Measurements from ENCODE around the gene LRRC8C.
A peak's percentile ranks its signal among the peaks of the same experiment; 100 is the strongest.

LRRC8C gene

GRCh38 chr1:89608984-89609725 is 23.8 kb upstream of the LRRC8C start:
- DNase-seq = no peak
- Histone ChIP-seq H3K4ac (ENCODE audit: low read depth, low read length) (no peak overlapping the region), H3K56ac (ENCODE audit: low read length) (no peak overlapping the region), H3K36me3 (ENCODE audit: control insufficient read depth, insufficient read depth, low read length) (no peaks in the 10 kb centered on the region), H2BK120ac (ENCODE audit: low read depth, low read length) (no peak overlapping the region), H3K27ac (ENCODE audit: low read depth, low read length) (no peak overlapping the region), H4K8ac (ENCODE audit: low read depth, low read length) (no peak overlapping the region), H3K4me2 (ENCODE audit: low read length) (no peak overlapping the region), H3K4me3 (ENCODE audit: low read length) (no peak overlapping the region), H2AK5ac (ENCODE audit: low read length) (no peak overlapping the region), H3K23ac (ENCODE audit: low read length) (no peak overlapping the region), H3K79me1 (ENCODE audit: low read length) (no peaks in the 10 kb centered on the region), H2BK15ac (replicated peaks; ENCODE audit: low read depth) (no peak overlapping the region), H4K5ac (ENCODE audit: low read length) (no peak overlapping the region), H3K18ac (ENCODE audit: low read length) (no peak overlapping the region), H3K4me1 (ENCODE audit: control insufficient read depth, low read depth, low read length) (peaks cover 2% of the 10 kb centered on the region), H2BK5ac (ENCODE audit: low read length) (no peak overlapping the region), H3K79me2 (ENCODE audit: control insufficient read depth, insufficient read depth, low read length) (no peaks in the 10 kb centered on the region), H3K9ac (ENCODE audit: low read length) (no peak overlapping the region), H3K27me3 (ENCODE audit: insufficient read depth, low read length, poor library complexity) (no peaks in the 10 kb centered on the region)
- WGBS (ENCODE audit: extremely low coverage, insufficient coverage, low lambda C conversion rate) = no CpG with 5 or more reads among the region's 20 CpGs

- no peaks in the 10 kb centered on the region for H3K27me3 ChIP-seq (ENCODE audit: insufficient read depth, low read length, poor library complexity)
- no peak overlapping the region for H3K4me3 ChIP-seq (ENCODE audit: low read length)
- H3K27ac ChIP-seq (ENCODE audit: low read depth, low read length) = no peak overlapping the region
- H3K18ac ChIP-seq (ENCODE audit: low read length) = no peak overlapping the region
- no peak overlapping the region for H3K9ac ChIP-seq (ENCODE audit: low read length)
- H4K8ac ChIP-seq (ENCODE audit: low read depth, low read length) = no peak overlapping the region
- no peaks in the 10 kb centered on the region for H3K79me1 ChIP-seq (ENCODE audit: low read length)
- H2AK5ac ChIP-seq (ENCODE audit: low read length) = no peak overlapping the region
- no peak overlapping the region for H4K5ac ChIP-seq (ENCODE audit: low read length)
- WGBS (ENCODE audit: extremely low coverage, insufficient coverage, low lambda C conversion rate) = no CpG with 5 or more reads among the region's 14 CpGs
- no peak overlapping the region for H3K56ac ChIP-seq (ENCODE audit: low read length)
- H3K4me2 ChIP-seq (ENCODE audit: low read length) = no peak overlapping the region
- no peaks in the 10 kb centered on the region for H3K79me2 ChIP-seq (ENCODE audit: control insufficient read depth, insufficient read depth, low read length)
- H3K4me1 ChIP-seq (ENCODE audit: control insufficient read depth, low read depth, low read length) = peaks cover 2% of the 10 kb centered on the region
- no peak overlapping the region for H2BK15ac ChIP-seq (replicated peaks; ENCODE audit: low read depth)
- H3K36me3 ChIP-seq (ENCODE audit: control insufficient read depth, insufficient read depth, low read length) = no peaks in the 10 kb centered on the region
- no peak overlapping the region for H3K23ac ChIP-seq (ENCODE audit: low read length)
- DNase-seq = no peak
- no peak overlapping the region for H3K4ac ChIP-seq (ENCODE audit: low read depth, low read length)
- no peak overlapping the region for H2BK120ac ChIP-seq (ENCODE audit: low read depth, low read length)
- no peak overlapping the region for H2BK5ac ChIP-seq (ENCODE audit: low read length)
These were observed 23.0 kb upstream of the LRRC8C start for GRCh38 chr1:89609781-89610456.

GRCh38 chr1:89610457-89611011 is 22.4 kb upstream of the LRRC8C start:
- no peaks in the 10 kb centered on the region for H3K79me1 ChIP-seq (ENCODE audit: low read length)
- H3K23ac ChIP-seq (ENCODE audit: low read length) = no peak overlapping the region
- H2AK5ac ChIP-seq (ENCODE audit: low read length) = no peak overlapping the region
- H3K4me3 ChIP-seq (ENCODE audit: low read length) = no peak overlapping the region
- H3K56ac ChIP-seq (ENCODE audit: low read length) = no peak overlapping the region
- no peak overlapping the region for H3K9ac ChIP-seq (ENCODE audit: low read length)
- H3K4me1 ChIP-seq (ENCODE audit: control insufficient read depth, low read depth, low read length) = peaks cover 2% of the 10 kb centered on the region
- H4K8ac ChIP-seq (ENCODE audit: low read depth, low read length) = no peak overlapping the region
- WGBS (ENCODE audit: extremely low coverage, insufficient coverage, low lambda C conversion rate) = no CpG with 5 or more reads among the region's 15 CpGs
- H4K5ac ChIP-seq (ENCODE audit: low read length) = no peak overlapping the region
- H3K27ac ChIP-seq (ENCODE audit: low read depth, low read length) = no peak overlapping the region
- H3K18ac ChIP-seq (ENCODE audit: low read length) = no peak overlapping the region
- H2BK120ac ChIP-seq (ENCODE audit: low read depth, low read length) = no peak overlapping the region
- no peak overlapping the region for H2BK15ac ChIP-seq (replicated peaks; ENCODE audit: low read depth)
- no peaks in the 10 kb centered on the region for H3K27me3 ChIP-seq (ENCODE audit: insufficient read depth, low read length, poor library complexity)
- no peak overlapping the region for H3K4me2 ChIP-seq (ENCODE audit: low read length)
- H3K4ac ChIP-seq (ENCODE audit: low read depth, low read length) = no peak overlapping the region
- no peaks in the 10 kb centered on the region for H3K79me2 ChIP-seq (ENCODE audit: control insufficient read depth, insufficient read depth, low read length)
- DNase-seq = peak; percentile 23
- no peak overlapping the region for H2BK5ac ChIP-seq (ENCODE audit: low read length)
- no peaks in the 10 kb centered on the region for H3K36me3 ChIP-seq (ENCODE audit: control insufficient read depth, insufficient read depth, low read length)

- Histone ChIP-seq H3K36me3 (ENCODE audit: control insufficient read depth, insufficient read depth, low read length) (no peaks in the 10 kb centered on the region), H3K4ac (ENCODE audit: low read depth, low read length) (no peak overlapping the region), H3K18ac (ENCODE audit: low read length) (no peak overlapping the region), H3K4me1 (ENCODE audit: control insufficient read depth, low read depth, low read length) (peaks cover 2% of the 10 kb centered on the region), H3K79me1 (ENCODE audit: low read length) (no peaks in the 10 kb centered on the region), H3K56ac (ENCODE audit: low read length) (no peak overlapping the region), H3K4me3 (ENCODE audit: low read length) (no peak overlapping the region), H3K79me2 (ENCODE audit: control insufficient read depth, insufficient read depth, low read length) (no peaks in the 10 kb centered on the region), H4K8ac (ENCODE audit: low read depth, low read length) (no peak overlapping the region), H3K27ac (ENCODE audit: low read depth, low read length) (no peak overlapping the region), H3K27me3 (ENCODE audit: insufficient read depth, low read length, poor library complexity) (no peaks in the 10 kb centered on the region), H3K9ac (ENCODE audit: low read length) (no peak overlapping the region), H2BK15ac (replicated peaks; ENCODE audit: low read depth) (no peak overlapping the region), H4K5ac (ENCODE audit: low read length) (no peak overlapping the region), H3K4me2 (ENCODE audit: low read length) (no peak overlapping the region), H2BK5ac (ENCODE audit: low read length) (no peak overlapping the region), H2BK120ac (ENCODE audit: low read depth, low read length) (no peak overlapping the region), H2AK5ac (ENCODE audit: low read length) (no peak overlapping the region), H3K23ac (ENCODE audit: low read length) (no peak overlapping the region)
- no CpG with 5 or more reads among the region's 1 CpG for WGBS (ENCODE audit: extremely low coverage, insufficient coverage, low lambda C conversion rate)
- no peak for DNase-seq
These were observed 21.2 kb upstream of the LRRC8C start for GRCh38 chr1:89611721-89612120.

- H3K4ac ChIP-seq (ENCODE audit: low read depth, low read length) = no peak overlapping the region
- WGBS (ENCODE audit: extremely low coverage, insufficient coverage, low lambda C conversion rate) = no CpG with 5 or more reads among the region's 7 CpGs
- H3K18ac ChIP-seq (ENCODE audit: low read length) = no peak overlapping the region
- H3K4me2 ChIP-seq (ENCODE audit: low read length) = no peak overlapping the region
- H4K5ac ChIP-seq (ENCODE audit: low read length) = no peak overlapping the region
- DNase-seq = no peak
- H3K56ac ChIP-seq (ENCODE audit: low read length) = no peak overlapping the region
- H4K8ac ChIP-seq (ENCODE audit: low read depth, low read length) = no peak overlapping the region
- H3K4me3 ChIP-seq (ENCODE audit: low read length) = no peak overlapping the region
- H3K23ac ChIP-seq (ENCODE audit: low read length) = no peak overlapping the region
- H3K27me3 ChIP-seq (ENCODE audit: insufficient read depth, low read length, poor library complexity) = no peaks in the 10 kb centered on the region
- no peak overlapping the region for H3K9ac ChIP-seq (ENCODE audit: low read length)
- no peak overlapping the region for H2BK15ac ChIP-seq (replicated peaks; ENCODE audit: low read depth)
- no peaks in the 10 kb centered on the region for H3K79me1 ChIP-seq (ENCODE audit: low read length)
- H3K4me1 ChIP-seq (ENCODE audit: control insufficient read depth, low read depth, low read length) = no peaks in the 10 kb centered on the region
- no peak overlapping the region for H3K27ac ChIP-seq (ENCODE audit: low read depth, low read length)
- H3K36me3 ChIP-seq (ENCODE audit: control insufficient read depth, insufficient read depth, low read length) = no peaks in the 10 kb centered on the region
- no peak overlapping the region for H2AK5ac ChIP-seq (ENCODE audit: low read length)
- H2BK120ac ChIP-seq (ENCODE audit: low read depth, low read length) = no peak overlapping the region
- no peak overlapping the region for H2BK5ac ChIP-seq (ENCODE audit: low read length)
- H3K79me2 ChIP-seq (ENCODE audit: control insufficient read depth, insufficient read depth, low read length) = no peaks in the 10 kb centered on the region
These were observed 19.0 kb upstream of the LRRC8C start for GRCh38 chr1:89613928-89614327.
